Tibial artery (tissue), 4 donors: ENCODE measurements around the gene RALGDS.

Source experiments
- DNase-seq, 2 donors: peaks; one replicate each; pipeline ENCODE4 v3.0.0-alpha.2; 2019
- H3K27ac ChIP-seq, 2 donors: fragments of 200-600 bp; sonication (generic) in 1 of 2; 1 replicate in 1 of 2; 2 replicates in 1 of 2; pipeline ENCODE4 v1.5.1; 2018 to 2019; ENCODE audit warnings: mild to moderate bottlenecking in 1 of 2
- H3K27me3 ChIP-seq, 2 donors: fragments of 200-600 bp; sonication (generic) in 1 of 2; one replicate each; pipeline versions ENCODE4 v1.5.1 to v1.6.0; 2016 to 2019
- H3K36me3 ChIP-seq, 3 donors: fragments of 200-600 bp; sonication (generic) in 2 of 3; one replicate each; pipeline ENCODE4 v1.5.1; 2016 to 2019; ENCODE audit warnings: mild to moderate bottlenecking in 2 of 3
- H3K4me1 ChIP-seq, 4 donors: fragments of 200-600 bp; sonication (generic) in 2 of 4; 1 replicate in 3 of 4; 2 replicates in 1 of 4; pipeline ENCODE4 v1.5.1; 2016 to 2019
- H3K4me3 ChIP-seq, 2 donors: fragments of 200-600 bp; sonication (generic) in 1 of 2; 1 replicate in 1 of 2; 2 replicates in 1 of 2; pipeline ENCODE4 v1.5.1; 2018 to 2019; ENCODE audit warnings: mild to moderate bottlenecking in 2 of 2
- H3K9me3 ChIP-seq, 3 donors: fragments of 200-600 bp; sonication (generic) in 1 of 3; one replicate each; pipeline ENCODE4 v1.5.1; 2016 to 2019
- intact Hi-C: fragments of 100-400 bp; cut with DNase I; formaldehyde crosslinking; loops from one replicate; pipeline ENCODE4 v1.15.0; 2023; ENCODE audit warnings: low total_unique reads
- TF ChIP-seq, protein P1 (sequence below), 2 experiments: fragments of 200-600 bp in 1 of 2; fragments of 450-650 bp in 1 of 2; IDR thresholded peaks; one replicate each; pipeline ENCODE4 v1.5.1; 2017 to 2019; ENCODE audit warnings: antibody characterized with exemption in 2 of 2, mild to moderate bottlenecking in 1 of 2, moderate library complexity in 1 of 2

RALGDS gene

GRCh38 chr9:133154097-133154989 is 33.3 kb upstream of the RALGDS start:
- Histone ChIP-seq H3K4me3 (no peak overlapping the region), H3K9me3 (no peaks in the 10 kb centered on the region), H3K27ac (no peak overlapping the region), H3K4me1 (peaks cover 0 to 5% (median 2%) of the 10 kb centered on the region in 4 donors), H3K36me3 (peaks cover 0 to 18% (median 0%) of the 10 kb centered on the region in 3 donors), H3K27me3 (no peaks in the 10 kb centered on the region)
- no peak for DNase-seq
- TF ChIP-seq, protein P1, sequence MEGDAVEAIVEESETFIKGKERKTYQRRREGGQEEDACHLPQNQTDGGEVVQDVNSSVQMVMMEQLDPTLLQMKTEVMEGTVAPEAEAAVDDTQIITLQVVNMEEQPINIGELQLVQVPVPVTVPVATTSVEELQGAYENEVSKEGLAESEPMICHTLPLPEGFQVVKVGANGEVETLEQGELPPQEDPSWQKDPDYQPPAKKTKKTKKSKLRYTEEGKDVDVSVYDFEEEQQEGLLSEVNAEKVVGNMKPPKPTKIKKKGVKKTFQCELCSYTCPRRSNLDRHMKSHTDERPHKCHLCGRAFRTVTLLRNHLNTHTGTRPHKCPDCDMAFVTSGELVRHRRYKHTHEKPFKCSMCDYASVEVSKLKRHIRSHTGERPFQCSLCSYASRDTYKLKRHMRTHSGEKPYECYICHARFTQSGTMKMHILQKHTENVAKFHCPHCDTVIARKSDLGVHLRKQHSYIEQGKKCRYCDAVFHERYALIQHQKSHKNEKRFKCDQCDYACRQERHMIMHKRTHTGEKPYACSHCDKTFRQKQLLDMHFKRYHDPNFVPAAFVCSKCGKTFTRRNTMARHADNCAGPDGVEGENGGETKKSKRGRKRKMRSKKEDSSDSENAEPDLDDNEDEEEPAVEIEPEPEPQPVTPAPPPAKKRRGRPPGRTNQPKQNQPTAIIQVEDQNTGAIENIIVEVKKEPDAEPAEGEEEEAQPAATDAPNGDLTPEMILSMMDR (IDR thresholded peaks at IDR 0.05): no peak
- intact Hi-C loops: no loop called here

DNA sequence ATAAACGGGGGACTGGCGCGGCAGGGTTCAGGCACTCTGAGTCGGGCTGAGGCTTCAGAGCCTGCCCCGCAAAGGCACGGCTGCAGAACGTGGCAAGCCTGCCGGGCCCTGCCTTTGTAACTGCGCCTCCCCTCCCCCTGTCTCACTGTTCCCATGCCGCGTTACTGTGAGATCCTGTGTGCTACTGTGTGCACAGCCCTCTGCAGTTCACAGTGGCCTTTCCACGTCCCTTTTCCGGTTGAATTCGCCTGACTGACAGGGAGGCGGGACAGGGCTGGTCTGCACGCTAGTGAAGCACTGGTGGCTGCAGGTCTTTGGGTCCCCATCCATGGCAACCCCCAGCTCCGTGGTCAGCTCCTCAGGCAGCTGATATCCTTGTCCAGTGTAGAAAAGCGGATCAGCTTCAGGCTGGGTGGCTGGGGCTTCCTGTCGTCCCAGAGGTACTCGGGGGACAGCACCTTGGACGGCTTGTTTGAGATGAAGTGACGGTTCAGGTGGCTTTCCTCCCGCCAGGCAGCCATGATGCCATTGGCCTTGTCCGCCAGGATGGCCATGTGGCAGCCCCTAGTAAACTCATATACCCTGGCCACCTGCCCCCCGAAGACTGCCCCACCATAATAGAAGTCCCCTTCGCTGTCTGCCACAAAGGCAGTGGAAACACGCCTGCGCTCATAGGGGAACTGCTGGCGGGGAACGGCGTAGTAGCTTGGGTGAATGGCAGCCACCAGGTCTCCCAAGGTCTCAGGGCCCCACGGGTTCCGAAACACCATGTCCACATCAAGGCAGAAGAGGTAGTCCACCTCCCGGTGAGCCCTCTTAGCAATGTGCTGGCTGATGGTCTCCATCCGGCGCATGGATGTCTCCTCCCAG is 32.4 kb upstream of the RALGDS start:
- no peaks in the 10 kb centered on the region for H3K27me3 ChIP-seq
- DNase-seq: no peak
- TF ChIP-seq, protein P1 (IDR thresholded peaks at IDR 0.05): no peak
- H3K36me3 ChIP-seq: peaks cover 0 to 15% (median 0%) of the 10 kb centered on the region in 3 donors
- no peak overlapping the region for H3K27ac ChIP-seq
- no peak overlapping the region for H3K4me3 ChIP-seq
- intact Hi-C loops: no loop called here
- H3K9me3 ChIP-seq: no peaks in the 10 kb centered on the region
- peaks cover 0 to 8% (median 5%) of the 10 kb centered on the region in 4 donors for H3K4me1 ChIP-seq

GRCh38 chr9:133151601-133152525 is 30.8 kb upstream of the RALGDS start:
- Histone ChIP-seq H3K4me1 (peaks cover 0 to 24% (median 17%) of the 10 kb centered on the region in 4 donors), H3K9me3 (no peaks in the 10 kb centered on the region), H3K4me3 (no peak overlapping the region), H3K36me3 (peaks cover 0 to 15% (median 0%) of the 10 kb centered on the region in 3 donors), H3K27me3 (no peaks in the 10 kb centered on the region), H3K27ac (no peak overlapping the region)
- DNase-seq: no peak
- TF ChIP-seq, protein P1 (IDR thresholded peaks at IDR 0.05): no peak
- intact Hi-C loops: no loop called here

- no peaks in the 10 kb centered on the region for H3K9me3 ChIP-seq
- TF ChIP-seq, protein P1 (IDR thresholded peaks at IDR 0.05): no peak
- peaks cover 0 to 26% (median 17%) of the 10 kb centered on the region in 4 donors for H3K4me1 ChIP-seq
- DNase-seq: no peak
- H3K36me3 ChIP-seq: peaks cover 0 to 13% (median 0%) of the 10 kb centered on the region in 3 donors
- no peak overlapping the region for H3K4me3 ChIP-seq
- H3K27ac ChIP-seq: no peak overlapping the region
- intact Hi-C loops: no loop called here
- H3K27me3 ChIP-seq: no peaks in the 10 kb centered on the region
Observed at GRCh38 chr9:133151041-133151440, 30.0 kb upstream of the RALGDS start.
